Measurements from ENCODE around the gene USH1G.

The USH1G gene

GRCh38 chr17:74941128-74941725 is 18.2 kb upstream of the USH1G start:
- H3K79me2 ChIP-seq (ENCODE audit: insufficient read depth, low read length) = no peaks in the 10 kb centered on the region
- no peaks in the 10 kb centered on the region for H3K4me1 ChIP-seq (ENCODE audit: insufficient read depth, low read length, severe bottlenecking)
- H3K27me3 ChIP-seq (ENCODE audit: insufficient read depth, low read length) = peaks cover 11% of the 10 kb centered on the region; the same call in 1 of the 2 replicates

GRCh38 chr17:74939534-74939933 is 16.5 kb upstream of the USH1G start:
- Histone ChIP-seq H3F3A (ENCODE audit: insufficient read depth, low read length) (no peaks in the 10 kb centered on the region), H3K27me3 (ENCODE audit: insufficient read depth, low read length) (peaks cover 11% of the 10 kb centered on the region), H3K36me3 (ENCODE audit: insufficient read depth, low read length) (no peaks in the 10 kb centered on the region), H3K9me3 (ENCODE audit: low read length) (no peaks in the 10 kb centered on the region), H3K27ac (ENCODE audit: low read depth, low read length, poor library complexity, severe bottlenecking) (no peak overlapping the region), H2AFZ (ENCODE audit: low read length) (no peak overlapping the region), H3K9me2 (ENCODE audit: low read depth, low read length) (no peaks in the 10 kb centered on the region), H3K4me3 (ENCODE audit: low read depth, low read length, poor library complexity, severe bottlenecking) (no peak overlapping the region), H3K79me2 (ENCODE audit: insufficient read depth, low read length) (no peaks in the 10 kb centered on the region), H3K4me1 (ENCODE audit: insufficient read depth, low read length, severe bottlenecking) (no peaks in the 10 kb centered on the region), H3K9ac (ENCODE audit: low read length) (no peak overlapping the region), H3K4me2 (ENCODE audit: low read length) (no peak overlapping the region), H4K20me1 (ENCODE audit: insufficient read depth, low read length) (no peaks in the 10 kb centered on the region)
- TF ChIP-seq CTCF (IDR thresholded peaks at IDR 0.05; ENCODE audit: low read length) (no peak), EZH2 (IDR thresholded peaks at IDR 0.05; ENCODE audit: borderline replicate concordance, low read length) (no peak)

More at GRCh38 chr17:74941128-74941725, 18.2 kb upstream of the USH1G start:
- Histone ChIP-seq H3K36me3 (ENCODE audit: insufficient read depth, low read length) (no peaks in the 10 kb centered on the region), H3K9me2 (ENCODE audit: low read depth, low read length) (no peaks in the 10 kb centered on the region), H3K9ac (ENCODE audit: low read length) (no peak overlapping the region), H3K4me3 (ENCODE audit: low read depth, low read length, poor library complexity, severe bottlenecking) (no peak overlapping the region), H3K4me2 (ENCODE audit: low read length) (no peak overlapping the region), H2AFZ (ENCODE audit: low read length) (no peak overlapping the region), H4K20me1 (ENCODE audit: insufficient read depth, low read length) (no peaks in the 10 kb centered on the region), H3F3A (ENCODE audit: insufficient read depth, low read length) (no peaks in the 10 kb centered on the region), H3K9me3 (ENCODE audit: low read length) (no peaks in the 10 kb centered on the region), H3K27ac (ENCODE audit: low read depth, low read length, poor library complexity, severe bottlenecking) (no peak overlapping the region)
- no peak for TF ChIP-seq CTCF (IDR thresholded peaks at IDR 0.05; ENCODE audit: low read length)
- TF ChIP-seq EZH2 (IDR thresholded peaks at IDR 0.05; ENCODE audit: borderline replicate concordance, low read length) = no peak

- Histone ChIP-seq H3K4me3 (ENCODE audit: low read depth, low read length, poor library complexity, severe bottlenecking) (no peak overlapping the region), H3K9ac (ENCODE audit: low read length) (no peak overlapping the region), H4K20me1 (ENCODE audit: insufficient read depth, low read length) (no peaks in the 10 kb centered on the region), H3K4me2 (ENCODE audit: low read length) (no peak overlapping the region), H3F3A (ENCODE audit: insufficient read depth, low read length) (no peaks in the 10 kb centered on the region), H3K27me3 (ENCODE audit: insufficient read depth, low read length) (peaks cover 11% of the 10 kb centered on the region), H3K27ac (ENCODE audit: low read depth, low read length, poor library complexity, severe bottlenecking) (no peak overlapping the region), H3K9me3 (ENCODE audit: low read length) (no peaks in the 10 kb centered on the region), H2AFZ (ENCODE audit: low read length) (no peak overlapping the region), H3K79me2 (ENCODE audit: insufficient read depth, low read length) (no peaks in the 10 kb centered on the region), H3K36me3 (ENCODE audit: insufficient read depth, low read length) (no peaks in the 10 kb centered on the region), H3K4me1 (ENCODE audit: insufficient read depth, low read length, severe bottlenecking) (no peaks in the 10 kb centered on the region), H3K9me2 (ENCODE audit: low read depth, low read length) (no peaks in the 10 kb centered on the region)
- no peak for TF ChIP-seq EZH2 (IDR thresholded peaks at IDR 0.05; ENCODE audit: borderline replicate concordance, low read length)
- no peak for TF ChIP-seq CTCF (IDR thresholded peaks at IDR 0.05; ENCODE audit: low read length)
Measured at GRCh38 chr17:74938194-74938950, 15.3 kb upstream of the USH1G start.

All from OCI-LY1 (cell line).